Measurements from ENCODE around the gene PSME2.

DNA sequence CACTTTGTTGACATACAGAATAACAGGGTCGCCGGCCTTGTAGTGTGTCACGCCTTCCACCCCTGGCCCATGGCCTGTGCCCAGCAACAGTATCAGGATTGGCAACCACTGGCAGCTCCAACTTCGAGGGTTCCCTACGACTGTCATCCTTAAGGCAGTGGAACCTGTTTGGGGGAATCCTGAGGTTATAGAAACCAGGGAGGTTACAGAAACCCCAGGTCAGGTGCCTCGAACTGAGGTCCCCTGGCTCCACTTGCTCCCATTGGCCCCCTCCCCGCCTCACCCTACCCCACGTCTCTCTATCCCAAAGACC is 48.4 kb upstream of the PSME2 start:
- no peak for TF ChIP-seq EZH2 (IDR thresholded peaks at IDR 0.05; ENCODE audit: insufficient read depth, poor library complexity, severe bottlenecking)
- TF ChIP-seq EZH2phosphoT487 (IDR thresholded peaks at IDR 0.05; ENCODE audit: insufficient read depth, low read depth), result no peak

Data from GM23248 (cell line).